K562 (cell line): ENCODE measurements around the gene CKLF. TPM values are rescaled to one million over a fixed set of nuclear protein-coding genes. Genes with fewer than 3 reads are reported as not detected.

Source experiments
- C11orf30 ChIP-seq: fragments of 450-650 bp; IDR thresholded peaks from 2 replicates; pipeline ENCODE4 v1.6.1; 2016; ENCODE audit warnings: low read depth, mild to moderate bottlenecking
- CBX1 ChIP-seq: sonication (generic); IDR thresholded peaks from 2 replicates; pipeline ENCODE4 v1.6.1; 2016; ENCODE audit warnings: antibody characterized with exemption, low read depth, mild to moderate bottlenecking
- CTBP1 ChIP-seq: fragments of 450-650 bp; IDR thresholded peaks from 2 replicates; pipeline ENCODE4 v1.6.1; 2016; ENCODE audit warnings: borderline replicate concordance
- ELF1 ChIP-seq: fragments of 200-800 bp; sonication (Bioruptor generic); IDR thresholded peaks from 2 replicates; pipeline ENCODE4 v1.6.1; 2016; ENCODE audit warnings: missing genetic modification characterization, missing compliant biosample characterization
- FOXK2 ChIP-seq, 2 experiments: fragments of 450-650 bp; IDR thresholded peaks in 1 of 2; conservative IDR thresholded peaks in 1 of 2; 2 replicates each; pipeline ENCODE4 v1.6.1; 2016; ENCODE audit warnings: low read depth in 2 of 2, mild to moderate bottlenecking in 1 of 2
- MAFK ChIP-seq: IDR thresholded peaks from 2 replicates; pipeline ENCODE4 v1.6.1; 2011; ENCODE audit warnings: low read length, improper control_type of control experiment
- NFRKB ChIP-seq: fragments of 450-650 bp; IDR thresholded peaks from 2 replicates; pipeline ENCODE4 v1.6.1; 2016; ENCODE audit warnings: low read depth
- NR2C2 ChIP-seq, 2 experiments: fragments of 200-800 bp in 1 of 2; sonication (Bioruptor generic) in 1 of 2; sonication (generic) in 1 of 2; formaldehyde crosslinking in 1 of 2; IDR thresholded peaks; 2 replicates each; pipeline versions ENCODE4 v1.6.1 to v1.8.0; 2016 to 2022; ENCODE audit warnings: mild to moderate bottlenecking in 1 of 2, missing compliant biosample characterization in 1 of 2, missing genetic modification characterization in 1 of 2, missing genetic modification reagents in 1 of 2
- RCOR1 ChIP-seq, 2 experiments: IDR thresholded peaks; 2 replicates each; pipeline ENCODE4 v1.6.1; 2012; ENCODE audit warnings: low read depth in 2 of 2, low read length in 2 of 2, borderline replicate concordance in 1 of 2, improper control_type of control experiment in 1 of 2
- SIN3B ChIP-seq: fragments of 450-650 bp; IDR thresholded peaks from 2 replicates; pipeline ENCODE4 v1.6.1; 2017; ENCODE audit warnings: low read depth, mild to moderate bottlenecking, moderate library complexity
- SMC3 ChIP-seq: conservative IDR thresholded peaks from 2 replicates; pipeline ENCODE4 v1.6.1; 2011; ENCODE audit warnings: low read depth, low read length, improper control_type of control experiment; ENCODE audit not compliant: insufficient read depth
- STAG1 ChIP-seq: sonication (generic); formaldehyde crosslinking; IDR thresholded peaks from 2 replicates; pipeline ENCODE4 v1.5.0; 2020; ENCODE audit warnings: missing genetic modification reagents, borderline replicate concordance
- TGIF2 ChIP-seq: sonication (generic); formaldehyde crosslinking; IDR thresholded peaks from 2 replicates; pipeline ENCODE4 v1.8.1; 2022; ENCODE audit warnings: mild to moderate bottlenecking, missing genetic modification reagents, moderate library complexity
- ZBTB7A ChIP-seq: IDR thresholded peaks from 2 replicates; pipeline ENCODE4 v1.6.1; 2011; ENCODE audit warnings: low read depth, mild to moderate bottlenecking, low read length, moderate library complexity, borderline replicate concordance; ENCODE audit not compliant: control insufficient read depth
- ZFP1 ChIP-seq: fragments of 450-650 bp; formaldehyde crosslinking; IDR thresholded peaks from 2 replicates; pipeline ENCODE4 v1.4.0; 2020; ENCODE audit warnings: mild to moderate bottlenecking, mixed read lengths
- ZNF175 ChIP-seq: fragments of 200-800 bp; sonication (Bioruptor generic); IDR thresholded peaks from 2 replicates; pipeline ENCODE4 v1.6.1; 2016; ENCODE audit warnings: low read depth, mild to moderate bottlenecking, missing genetic modification characterization, missing compliant biosample characterization
- ZNF24 ChIP-seq: fragments of 450-650 bp; IDR thresholded peaks from 2 replicates; pipeline ENCODE4 v1.6.1; 2016
- ZNF778 ChIP-seq: fragments of 450-650 bp; formaldehyde crosslinking; IDR thresholded peaks from 2 replicates; pipeline ENCODE4 v1.4.0; 2020; ENCODE audit warnings: mild to moderate bottlenecking, moderate library complexity
- polyA plus RNA-seq, 8 experiments: library from polyadenylated mRNA; depleted of rRNA in 4 of 8; stranded (reverse) in 5 of 8; unstranded in 3 of 8; fragments of >200 nt; fragmentation: Nextera tagmentation in 2 of 8; fragmentation: Illumina TruSeq in 1 of 8; extraction: Ambion mirVana in 2 of 8; extraction: Trizol in 1 of 8; gene quantifications; 2 replicates each; pipeline versions ENCODE4 v1.2.1 to v1.2.3, GENCODE V29; 2011 to 2014; ENCODE audit warnings: inconsistent platforms in 1 of 8, missing spikeins in 1 of 8
- total RNA-seq, 7 experiments: library from RNA; depleted of rRNA in 6 of 7; stranded (reverse); fragments of >200 nt in 6 of 7; fragmentation: Illumina TruSeq in 2 of 7; extraction: Trizol in 2 of 7; gene quantifications; 2 replicates each; pipeline versions ENCODE4 v1.2.1 to v1.2.3, GENCODE V29; 2011 to 2021; ENCODE audit warnings: low replicate concordance in 1 of 7
- TF ChIP-seq, protein P1 (sequence below): fragments of 450-650 bp; IDR thresholded peaks from 2 replicates; pipeline ENCODE4 v1.6.1; 2017; ENCODE audit warnings: antibody characterized with exemption, mild to moderate bottlenecking
- TF ChIP-seq, protein P2 (sequence below): fragments of 450-650 bp; conservative IDR thresholded peaks from 2 replicates; pipeline ENCODE4 v1.6.1; 2016; ENCODE audit warnings: missing genetic modification characterization, low read depth, mild to moderate bottlenecking, missing compliant biosample characterization, moderate library complexity
- TF ChIP-seq, protein P3 (sequence below): fragments of 450-650 bp; IDR thresholded peaks from 2 replicates; pipeline ENCODE4 v1.6.1; 2016; ENCODE audit warnings: antibody characterized with exemption

The CKLF gene
- total and polyA plus RNA-seq, 9 of the 15 experiments (the other 6 are each of a cell fraction or from before 2014, with no cell fraction given): 84.8 to 322 (median 118) TPM

DNA sequence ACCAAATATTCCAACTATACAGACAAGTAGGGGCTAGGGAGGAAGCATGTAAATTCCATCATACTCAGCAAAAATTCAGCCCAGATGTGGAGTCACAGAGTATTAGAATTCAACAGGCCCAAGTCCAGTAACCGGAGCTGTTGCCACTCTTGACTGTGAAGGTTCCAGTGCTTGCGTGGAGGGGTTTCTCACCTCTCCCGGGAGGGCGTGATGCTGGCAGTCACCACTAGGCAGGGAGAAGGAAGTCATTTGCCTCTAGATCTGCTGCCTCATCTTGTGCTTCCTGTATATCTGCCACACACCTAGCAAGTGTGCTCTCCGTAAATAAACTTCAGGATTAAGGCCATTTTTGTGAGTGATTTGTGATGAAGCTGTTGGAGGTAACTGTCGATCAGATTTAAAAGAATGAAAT is 1.0 kb upstream of the CKLF start (continued):
- TF ChIP-seq, protein P1, sequence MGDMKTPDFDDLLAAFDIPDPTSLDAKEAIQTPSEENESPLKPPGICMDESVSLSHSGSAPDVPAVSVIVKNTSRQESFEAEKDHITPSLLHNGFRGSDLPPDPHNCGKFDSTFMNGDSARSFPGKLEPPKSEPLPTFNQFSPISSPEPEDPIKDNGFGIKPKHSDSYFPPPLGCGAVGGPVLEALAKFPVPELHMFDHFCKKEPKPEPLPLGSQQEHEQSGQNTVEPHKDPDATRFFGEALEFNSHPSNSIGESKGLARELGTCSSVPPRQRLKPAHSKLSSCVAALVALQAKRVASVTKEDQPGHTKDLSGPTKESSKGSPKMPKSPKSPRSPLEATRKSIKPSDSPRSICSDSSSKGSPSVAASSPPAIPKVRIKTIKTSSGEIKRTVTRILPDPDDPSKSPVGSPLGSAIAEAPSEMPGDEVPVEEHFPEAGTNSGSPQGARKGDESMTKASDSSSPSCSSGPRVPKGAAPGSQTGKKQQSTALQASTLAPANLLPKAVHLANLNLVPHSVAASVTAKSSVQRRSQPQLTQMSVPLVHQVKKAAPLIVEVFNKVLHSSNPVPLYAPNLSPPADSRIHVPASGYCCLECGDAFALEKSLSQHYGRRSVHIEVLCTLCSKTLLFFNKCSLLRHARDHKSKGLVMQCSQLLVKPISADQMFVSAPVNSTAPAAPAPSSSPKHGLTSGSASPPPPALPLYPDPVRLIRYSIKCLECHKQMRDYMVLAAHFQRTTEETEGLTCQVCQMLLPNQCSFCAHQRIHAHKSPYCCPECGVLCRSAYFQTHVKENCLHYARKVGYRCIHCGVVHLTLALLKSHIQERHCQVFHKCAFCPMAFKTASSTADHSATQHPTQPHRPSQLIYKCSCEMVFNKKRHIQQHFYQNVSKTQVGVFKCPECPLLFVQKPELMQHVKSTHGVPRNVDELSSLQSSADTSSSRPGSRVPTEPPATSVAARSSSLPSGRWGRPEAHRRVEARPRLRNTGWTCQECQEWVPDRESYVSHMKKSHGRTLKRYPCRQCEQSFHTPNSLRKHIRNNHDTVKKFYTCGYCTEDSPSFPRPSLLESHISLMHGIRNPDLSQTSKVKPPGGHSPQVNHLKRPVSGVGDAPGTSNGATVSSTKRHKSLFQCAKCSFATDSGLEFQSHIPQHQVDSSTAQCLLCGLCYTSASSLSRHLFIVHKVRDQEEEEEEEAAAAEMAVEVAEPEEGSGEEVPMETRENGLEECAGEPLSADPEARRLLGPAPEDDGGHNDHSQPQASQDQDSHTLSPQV: peak; percentile 63
- TF ChIP-seq, protein P2, sequence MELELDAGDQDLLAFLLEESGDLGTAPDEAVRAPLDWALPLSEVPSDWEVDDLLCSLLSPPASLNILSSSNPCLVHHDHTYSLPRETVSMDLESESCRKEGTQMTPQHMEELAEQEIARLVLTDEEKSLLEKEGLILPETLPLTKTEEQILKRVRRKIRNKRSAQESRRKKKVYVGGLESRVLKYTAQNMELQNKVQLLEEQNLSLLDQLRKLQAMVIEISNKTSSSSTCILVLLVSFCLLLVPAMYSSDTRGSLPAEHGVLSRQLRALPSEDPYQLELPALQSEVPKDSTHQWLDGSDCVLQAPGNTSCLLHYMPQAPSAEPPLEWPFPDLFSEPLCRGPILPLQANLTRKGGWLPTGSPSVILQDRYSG (tag): peak; percentile 55; the same call in 1 of the 2 replicates
- TF ChIP-seq SIN3B: no peak
- TF ChIP-seq NR2C2 (CRISPR knock-in tag; IDR thresholded peaks at IDR 0.05): no peak
- TF ChIP-seq NR2C2 (tag; IDR thresholded peaks at IDR 0.05): peak; percentile 59; the same call in 1 of the 2 replicates
- TF ChIP-seq, protein P3, sequence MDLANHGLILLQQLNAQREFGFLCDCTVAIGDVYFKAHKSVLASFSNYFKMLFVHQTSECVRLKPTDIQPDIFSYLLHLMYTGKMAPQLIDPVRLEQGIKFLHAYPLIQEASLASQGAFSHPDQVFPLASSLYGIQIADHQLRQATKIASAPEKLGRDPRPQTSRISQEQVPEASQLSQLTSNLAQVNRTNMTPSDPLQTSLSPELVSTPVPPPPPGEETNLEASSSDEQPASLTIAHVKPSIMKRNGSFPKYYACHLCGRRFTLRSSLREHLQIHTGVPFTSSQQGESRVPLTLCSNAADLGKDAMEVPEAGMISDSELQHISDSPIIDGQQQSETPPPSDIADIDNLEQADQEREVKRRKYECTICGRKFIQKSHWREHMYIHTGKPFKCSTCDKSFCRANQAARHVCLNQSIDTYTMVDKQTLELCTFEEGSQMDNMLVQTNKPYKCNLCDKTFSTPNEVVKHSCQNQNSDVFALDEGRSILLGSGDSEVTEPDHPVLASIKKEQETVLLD: 0 out of 2 replicates have a peak, but pooled peaks have one; percentile 32
- TF ChIP-seq NFRKB: 0 out of 2 replicates have a peak, but pooled peaks have one; percentile 12
- TF ChIP-seq ZFP1 (CRISPR knock-in tag): no peak
- no peak for TF ChIP-seq SMC3
- TF ChIP-seq FOXK2 (conservative IDR thresholded peaks at IDR 0.05 in 1 of 2, IDR thresholded peaks at IDR 0.05 in 1 of 2; ENCODE audit: low read depth in 2 of 2): peak in 1 of 2 experiments; percentile 53; a peak in 1 of 4 replicates
- TF ChIP-seq MAFK: peak; percentile 88
- no peak for TF ChIP-seq ZNF778 (CRISPR knock-in tag)
- TF ChIP-seq ZBTB7A: peak; percentile 45; the same call in 1 of the 2 replicates
- peak; percentile 96 for TF ChIP-seq C11orf30
- TF ChIP-seq STAG1 (CRISPR knock-in tag): no peak
- 0 out of 2 replicates have a peak, but pooled peaks have one; percentile 19 for TF ChIP-seq ZNF24
- TF ChIP-seq ZNF175: 0 out of 2 replicates have a peak, but pooled peaks have one; percentile 28
- no peak for TF ChIP-seq CBX1
- peak; percentile 63 for TF ChIP-seq CTBP1
- TF ChIP-seq ELF1 (tag): peak; percentile 76; the same call in 1 of the 2 replicates
- TF ChIP-seq RCOR1 (IDR thresholded peaks at IDR 0.05; ENCODE audit: borderline replicate concordance in 1 of 2, low read depth in 2 of 2, low read length in 2 of 2): peak in 1 of 2 experiments; percentile 54; a peak in 1 of 4 replicates
- TF ChIP-seq TGIF2 (CRISPR knock-in tag): no peak
